ENCODE measurements around the gene NAT9.

Gene NAT9

DNA sequence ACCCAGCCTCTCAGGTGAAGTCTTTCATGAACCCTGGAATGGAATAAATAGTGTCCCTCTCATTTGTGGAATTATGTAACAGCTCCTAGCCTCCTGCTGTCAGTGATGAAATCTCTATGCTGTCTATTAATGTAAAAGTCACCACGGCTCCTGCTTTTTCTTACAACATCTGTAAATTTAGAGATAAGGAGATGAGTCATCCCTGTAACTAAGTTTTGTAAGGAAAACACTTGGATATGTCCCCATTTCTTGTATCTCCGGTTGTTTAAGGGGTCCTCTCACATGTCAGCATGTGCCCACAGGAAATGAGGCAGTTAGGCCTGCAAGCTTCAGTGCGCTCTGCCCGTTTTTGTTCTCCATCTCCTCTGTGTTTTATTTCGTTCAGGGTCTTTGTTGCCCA, 2.8 kb upstream of the NAT9 start:
- Histone ChIP-seq H3K36me3 (ENCODE audit: insufficient read depth, low read length) (peaks cover 7% of the 10 kb centered on the region; the same call in 1 of the 2 replicates), H3K9me2 (ENCODE audit: low read depth, low read length) (no peaks in the 10 kb centered on the region), H3K9me3 (ENCODE audit: low read length) (no peaks in the 10 kb centered on the region), H3K79me2 (ENCODE audit: insufficient read depth, low read length) (peaks cover 9% of the 10 kb centered on the region; the same call in 1 of the 2 replicates), H3K4me1 (ENCODE audit: insufficient read depth, low read length, severe bottlenecking) (peaks cover 32% of the 10 kb centered on the region), H3K4me2 (ENCODE audit: low read length) (no peak overlapping the region), H3K27me3 (ENCODE audit: insufficient read depth, low read length) (no peaks in the 10 kb centered on the region), H3K4me3 (ENCODE audit: low read depth, low read length, poor library complexity, severe bottlenecking) (no peak overlapping the region), H3K27ac (ENCODE audit: low read depth, low read length, poor library complexity, severe bottlenecking) (no peak overlapping the region), H3K9ac (ENCODE audit: low read length) (no peak overlapping the region), H4K20me1 (ENCODE audit: insufficient read depth, low read length) (no peaks in the 10 kb centered on the region), H2AFZ (ENCODE audit: low read length) (no peak overlapping the region), H3F3A (ENCODE audit: insufficient read depth, low read length) (no peaks in the 10 kb centered on the region)
- no peak for TF ChIP-seq EZH2 (IDR thresholded peaks at IDR 0.05; ENCODE audit: borderline replicate concordance, low read length)
- TF ChIP-seq, protein P1, sequence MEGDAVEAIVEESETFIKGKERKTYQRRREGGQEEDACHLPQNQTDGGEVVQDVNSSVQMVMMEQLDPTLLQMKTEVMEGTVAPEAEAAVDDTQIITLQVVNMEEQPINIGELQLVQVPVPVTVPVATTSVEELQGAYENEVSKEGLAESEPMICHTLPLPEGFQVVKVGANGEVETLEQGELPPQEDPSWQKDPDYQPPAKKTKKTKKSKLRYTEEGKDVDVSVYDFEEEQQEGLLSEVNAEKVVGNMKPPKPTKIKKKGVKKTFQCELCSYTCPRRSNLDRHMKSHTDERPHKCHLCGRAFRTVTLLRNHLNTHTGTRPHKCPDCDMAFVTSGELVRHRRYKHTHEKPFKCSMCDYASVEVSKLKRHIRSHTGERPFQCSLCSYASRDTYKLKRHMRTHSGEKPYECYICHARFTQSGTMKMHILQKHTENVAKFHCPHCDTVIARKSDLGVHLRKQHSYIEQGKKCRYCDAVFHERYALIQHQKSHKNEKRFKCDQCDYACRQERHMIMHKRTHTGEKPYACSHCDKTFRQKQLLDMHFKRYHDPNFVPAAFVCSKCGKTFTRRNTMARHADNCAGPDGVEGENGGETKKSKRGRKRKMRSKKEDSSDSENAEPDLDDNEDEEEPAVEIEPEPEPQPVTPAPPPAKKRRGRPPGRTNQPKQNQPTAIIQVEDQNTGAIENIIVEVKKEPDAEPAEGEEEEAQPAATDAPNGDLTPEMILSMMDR (IDR thresholded peaks at IDR 0.05; ENCODE audit: low read length) = no peak

DNA sequence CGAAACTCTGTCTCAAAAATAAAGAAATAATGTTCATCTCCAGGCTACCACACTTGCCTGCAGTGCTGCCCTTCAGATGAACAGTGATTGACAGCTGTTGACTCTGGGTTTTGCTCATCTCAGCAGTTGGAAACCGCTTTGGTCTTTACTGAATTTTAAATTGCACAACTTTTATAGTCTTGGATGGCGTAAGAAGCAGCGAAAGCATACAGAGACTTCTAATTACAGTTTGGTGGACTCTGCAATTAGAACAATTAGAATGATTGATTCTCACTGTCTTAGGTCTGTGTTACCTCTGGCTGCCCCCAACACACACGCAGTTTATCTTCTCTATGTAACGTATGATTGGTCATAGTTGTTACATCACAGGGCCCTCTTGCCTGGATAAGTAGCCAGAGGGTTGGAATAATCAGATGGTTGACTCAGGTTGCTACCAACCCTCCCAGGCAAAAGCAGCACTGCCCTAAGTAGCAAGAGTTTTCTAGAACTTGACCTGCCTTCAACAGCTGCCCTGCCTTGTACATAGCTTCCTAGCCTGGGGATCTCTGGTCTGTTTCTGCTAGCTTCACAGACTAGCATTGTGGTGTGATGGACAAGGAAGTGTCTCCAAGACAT, 1.9 kb upstream of the NAT9 start:
- Histone ChIP-seq H3K27me3 (ENCODE audit: insufficient read depth, low read length) (no peaks in the 10 kb centered on the region), H3K9me3 (ENCODE audit: low read length) (no peaks in the 10 kb centered on the region), H3K79me2 (ENCODE audit: insufficient read depth, low read length) (peaks cover 9% of the 10 kb centered on the region; the same call in 1 of the 2 replicates), H3K9ac (ENCODE audit: low read length) (no peak overlapping the region), H3F3A (ENCODE audit: insufficient read depth, low read length) (no peaks in the 10 kb centered on the region), H2AFZ (ENCODE audit: low read length) (no peak overlapping the region), H3K27ac (ENCODE audit: low read depth, low read length, poor library complexity, severe bottlenecking) (no peak overlapping the region), H3K9me2 (ENCODE audit: low read depth, low read length) (no peaks in the 10 kb centered on the region), H3K4me1 (ENCODE audit: insufficient read depth, low read length, severe bottlenecking) (peaks cover 28% of the 10 kb centered on the region), H3K4me3 (ENCODE audit: low read depth, low read length, poor library complexity, severe bottlenecking) (no peak overlapping the region), H4K20me1 (ENCODE audit: insufficient read depth, low read length) (no peaks in the 10 kb centered on the region), H3K4me2 (ENCODE audit: low read length) (no peak overlapping the region), H3K36me3 (ENCODE audit: insufficient read depth, low read length) (peaks cover 17% of the 10 kb centered on the region)
- TF ChIP-seq, protein P1 (IDR thresholded peaks at IDR 0.05; ENCODE audit: low read length) = no peak
- TF ChIP-seq EZH2 (IDR thresholded peaks at IDR 0.05; ENCODE audit: borderline replicate concordance, low read length) = no peak

GRCh38 chr17:74776990-74777389, 845 bp upstream of the NAT9 start:
- no peaks in the 10 kb centered on the region for H3K27me3 ChIP-seq (ENCODE audit: insufficient read depth, low read length)
- H3F3A ChIP-seq (ENCODE audit: insufficient read depth, low read length) = no peaks in the 10 kb centered on the region
- no peak overlapping the region for H2AFZ ChIP-seq (ENCODE audit: low read length)
- H3K79me2 ChIP-seq (ENCODE audit: insufficient read depth, low read length) = peaks cover 9% of the 10 kb centered on the region; the same call in 1 of the 2 replicates
- H3K9me2 ChIP-seq (ENCODE audit: low read depth, low read length) = no peaks in the 10 kb centered on the region
- peaks cover 28% of the 10 kb centered on the region for H3K4me1 ChIP-seq (ENCODE audit: insufficient read depth, low read length, severe bottlenecking)
- peak overlapping the region; percentile 82 for H3K9ac ChIP-seq (ENCODE audit: low read length)
- H3K36me3 ChIP-seq (ENCODE audit: insufficient read depth, low read length) = peaks cover 22% of the 10 kb centered on the region
- H3K4me3 ChIP-seq (ENCODE audit: low read depth, low read length, poor library complexity, severe bottlenecking) = peak overlapping the region; percentile 72
- peak overlapping the region; percentile 92 for H3K4me2 ChIP-seq (ENCODE audit: low read length)
- TF ChIP-seq, protein P1 (IDR thresholded peaks at IDR 0.05; ENCODE audit: low read length) = no peak
- TF ChIP-seq EZH2 (IDR thresholded peaks at IDR 0.05; ENCODE audit: borderline replicate concordance, low read length) = no peak
- no peaks in the 10 kb centered on the region for H4K20me1 ChIP-seq (ENCODE audit: insufficient read depth, low read length)
- no peaks in the 10 kb centered on the region for H3K9me3 ChIP-seq (ENCODE audit: low read length)
- no peak overlapping the region for H3K27ac ChIP-seq (ENCODE audit: low read depth, low read length, poor library complexity, severe bottlenecking)

Measured in OCI-LY1 (cell line).